AG09319 (cell line): Measurements from ENCODE around the gene SRPRB.

Source experiments
- DNase-seq: peaks from one replicate; pipeline ENCODE4 v3.0.0-alpha.2; 2010; ENCODE audit warnings: low read depth; ENCODE audit errors: extremely low read depth
- TF ChIP-seq, protein P1 (sequence below): IDR thresholded peaks from 2 replicates; pipeline ENCODE4 v1.5.1; 2011; ENCODE audit warnings: low read depth, mild to moderate bottlenecking, inconsistent platforms, low read length, moderate library complexity

Gene SRPRB

DNA sequence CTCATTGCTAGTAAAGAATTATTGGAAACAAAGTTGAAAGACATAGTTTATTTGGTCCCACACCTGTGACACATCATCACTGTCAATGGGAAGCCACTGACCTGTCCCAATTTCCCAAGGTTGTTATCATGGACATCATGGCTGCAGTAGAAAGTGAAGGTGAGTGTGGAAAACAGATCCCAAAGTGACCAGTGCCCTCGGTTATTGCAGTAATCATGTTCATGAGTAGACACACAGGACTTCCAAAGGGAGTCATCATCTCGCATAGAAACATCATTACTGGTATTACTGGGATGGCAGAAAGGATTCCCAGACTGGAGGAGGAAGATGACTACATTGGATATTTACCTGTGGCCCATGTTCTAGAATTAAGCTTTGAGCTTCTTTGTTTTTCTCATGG is 44.7 kb upstream of the SRPRB start:
- TF ChIP-seq, protein P1, sequence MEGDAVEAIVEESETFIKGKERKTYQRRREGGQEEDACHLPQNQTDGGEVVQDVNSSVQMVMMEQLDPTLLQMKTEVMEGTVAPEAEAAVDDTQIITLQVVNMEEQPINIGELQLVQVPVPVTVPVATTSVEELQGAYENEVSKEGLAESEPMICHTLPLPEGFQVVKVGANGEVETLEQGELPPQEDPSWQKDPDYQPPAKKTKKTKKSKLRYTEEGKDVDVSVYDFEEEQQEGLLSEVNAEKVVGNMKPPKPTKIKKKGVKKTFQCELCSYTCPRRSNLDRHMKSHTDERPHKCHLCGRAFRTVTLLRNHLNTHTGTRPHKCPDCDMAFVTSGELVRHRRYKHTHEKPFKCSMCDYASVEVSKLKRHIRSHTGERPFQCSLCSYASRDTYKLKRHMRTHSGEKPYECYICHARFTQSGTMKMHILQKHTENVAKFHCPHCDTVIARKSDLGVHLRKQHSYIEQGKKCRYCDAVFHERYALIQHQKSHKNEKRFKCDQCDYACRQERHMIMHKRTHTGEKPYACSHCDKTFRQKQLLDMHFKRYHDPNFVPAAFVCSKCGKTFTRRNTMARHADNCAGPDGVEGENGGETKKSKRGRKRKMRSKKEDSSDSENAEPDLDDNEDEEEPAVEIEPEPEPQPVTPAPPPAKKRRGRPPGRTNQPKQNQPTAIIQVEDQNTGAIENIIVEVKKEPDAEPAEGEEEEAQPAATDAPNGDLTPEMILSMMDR, result no peak
- DNase-seq, result no peak

DNA sequence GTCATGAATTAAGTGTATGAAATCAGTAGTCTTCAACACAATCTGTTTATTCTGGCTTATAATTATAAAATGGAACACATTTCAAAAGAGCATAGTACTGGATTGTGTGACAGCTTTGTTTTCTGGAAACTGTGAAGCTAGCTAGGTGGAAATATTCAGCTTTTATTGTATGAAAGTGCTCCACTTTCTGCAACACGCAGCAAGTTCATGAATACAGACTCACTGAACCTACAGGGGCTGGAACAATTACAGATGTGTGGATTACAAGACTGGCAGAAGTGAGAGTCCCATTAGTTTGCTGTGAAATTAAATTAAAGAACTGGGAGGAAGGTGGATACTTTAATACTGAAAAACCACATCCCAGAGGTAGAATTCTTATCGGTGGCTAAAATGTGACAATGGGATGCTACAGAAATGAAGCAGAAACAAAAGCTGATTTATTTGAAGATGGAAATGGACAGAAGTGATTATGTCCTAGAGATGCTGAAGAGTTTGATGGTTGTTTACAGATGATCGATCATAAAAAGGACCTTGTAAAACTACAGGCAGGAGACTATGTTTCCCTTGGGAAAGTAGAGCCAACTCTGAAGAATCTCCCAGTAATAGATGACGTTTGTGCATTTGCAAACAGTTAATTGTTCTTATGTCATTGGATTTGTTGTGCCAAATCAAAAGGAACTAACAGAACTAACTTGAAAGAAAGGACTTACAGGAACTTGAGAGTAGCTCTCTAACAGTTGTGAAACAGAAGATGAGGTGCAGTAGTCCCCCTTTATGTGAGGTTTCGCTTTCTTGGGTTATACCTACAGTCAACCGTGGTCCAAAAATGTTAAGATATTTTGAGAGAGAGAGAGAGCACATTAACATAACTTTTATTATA is 43.8 kb upstream of the SRPRB start:
- TF ChIP-seq, protein P1, result no peak
- no peak for DNase-seq

DNA sequence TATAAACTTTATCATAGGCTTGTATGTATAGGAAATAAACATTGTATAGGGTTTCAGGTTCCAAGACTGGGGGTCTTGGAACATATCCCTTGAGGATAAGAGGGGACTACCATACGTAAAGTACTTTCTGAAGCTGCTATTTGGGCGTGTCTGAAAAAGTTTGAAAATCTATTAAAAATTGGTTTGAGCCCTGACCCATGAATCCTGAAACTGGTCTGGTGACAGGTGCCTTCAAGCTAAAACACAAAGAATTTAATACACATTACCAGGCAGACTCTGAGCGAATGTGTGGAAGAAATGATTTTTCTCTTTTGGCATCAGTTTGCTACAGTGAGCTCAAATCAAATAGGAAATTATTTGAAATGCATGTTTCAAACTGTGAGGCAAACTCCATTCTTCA is 43.1 kb upstream of the SRPRB start:
- DNase-seq, result no peak
- TF ChIP-seq, protein P1, result no peak

DNA sequence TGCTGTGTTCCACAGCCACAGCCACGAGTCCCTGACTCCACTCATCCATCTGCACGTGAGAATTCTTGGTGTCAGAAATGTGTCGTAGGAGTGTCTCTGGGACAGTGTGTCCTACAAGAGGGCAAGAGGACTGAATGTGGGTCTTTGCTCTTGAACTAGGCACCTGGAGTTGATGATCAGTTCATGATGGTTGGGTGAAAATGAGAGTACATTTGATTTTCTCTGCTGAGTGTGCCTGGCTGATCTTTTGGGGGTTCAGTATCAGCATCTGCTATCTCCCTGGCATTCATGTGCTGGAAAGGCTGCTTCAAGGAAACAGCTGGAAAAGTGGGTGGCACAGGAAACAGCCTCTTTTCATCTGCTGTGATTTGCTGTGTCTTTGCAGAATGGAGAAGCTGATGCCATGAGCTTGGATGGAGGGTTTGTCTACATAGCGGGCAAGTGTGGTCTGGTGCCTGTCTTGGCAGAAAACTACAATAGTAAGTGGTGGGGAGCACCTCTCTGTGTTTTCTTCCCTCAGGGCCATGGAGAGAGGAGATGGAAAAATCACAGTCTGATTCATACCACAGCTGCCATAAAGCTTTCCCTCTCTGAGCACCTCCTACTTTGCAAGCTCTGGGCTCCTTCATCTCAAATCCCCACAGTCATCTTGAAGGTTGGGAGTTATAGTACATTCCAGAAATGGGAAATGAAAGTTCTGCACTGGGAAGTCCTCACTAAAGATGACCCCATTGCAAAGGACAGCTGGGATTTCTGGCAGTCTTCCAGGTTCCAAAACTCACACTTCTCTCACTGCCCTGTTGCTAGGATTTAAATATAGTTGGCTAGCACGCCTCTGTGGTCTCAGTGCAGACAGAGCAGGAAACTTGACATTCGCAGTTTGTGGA is 41.6 kb upstream of the SRPRB start:
- no peak for DNase-seq
- TF ChIP-seq, protein P1, result no peak

DNA sequence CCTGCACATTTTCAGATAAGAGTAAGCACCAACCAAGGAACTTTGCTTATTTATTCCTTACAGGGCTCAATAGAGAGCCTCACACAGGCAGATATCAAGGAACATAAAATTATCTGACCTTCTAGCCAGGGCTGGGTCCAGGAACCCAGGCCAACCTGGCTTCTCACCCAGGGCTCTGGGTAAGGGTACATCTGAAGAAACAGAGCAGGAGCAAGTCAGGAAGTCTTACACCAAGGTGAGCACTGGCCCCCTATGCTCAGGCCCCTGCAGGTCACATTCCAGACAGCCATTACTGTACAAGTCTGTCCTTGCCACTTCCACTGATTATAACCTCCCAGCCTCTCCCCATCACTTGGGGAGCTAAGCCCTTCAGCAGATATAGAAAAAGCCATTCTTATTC is 40.4 kb upstream of the SRPRB start:
- TF ChIP-seq, protein P1, result no peak
- DNase-seq, result no peak

DNA sequence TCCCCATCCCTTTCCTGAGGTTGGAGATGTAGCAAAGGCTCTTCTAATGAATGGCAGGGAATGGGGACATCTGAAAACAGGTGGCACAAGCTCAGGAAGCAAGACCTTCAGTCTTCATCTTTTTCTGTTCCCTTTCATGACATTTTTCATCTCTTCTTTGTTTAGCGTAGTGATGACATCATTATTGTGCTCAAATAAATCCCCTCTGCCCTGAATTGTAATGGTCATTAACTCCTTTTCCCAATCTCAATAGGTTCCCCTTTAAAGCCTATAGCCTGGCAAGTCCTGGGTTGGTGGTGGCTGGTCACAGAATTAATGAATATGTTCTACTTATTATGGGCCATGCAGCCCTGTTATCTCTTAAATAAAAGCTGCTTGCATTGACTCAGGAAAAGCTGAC is 38.0 kb upstream of the SRPRB start:
- TF ChIP-seq, protein P1, result no peak
- DNase-seq, result no peak

DNA sequence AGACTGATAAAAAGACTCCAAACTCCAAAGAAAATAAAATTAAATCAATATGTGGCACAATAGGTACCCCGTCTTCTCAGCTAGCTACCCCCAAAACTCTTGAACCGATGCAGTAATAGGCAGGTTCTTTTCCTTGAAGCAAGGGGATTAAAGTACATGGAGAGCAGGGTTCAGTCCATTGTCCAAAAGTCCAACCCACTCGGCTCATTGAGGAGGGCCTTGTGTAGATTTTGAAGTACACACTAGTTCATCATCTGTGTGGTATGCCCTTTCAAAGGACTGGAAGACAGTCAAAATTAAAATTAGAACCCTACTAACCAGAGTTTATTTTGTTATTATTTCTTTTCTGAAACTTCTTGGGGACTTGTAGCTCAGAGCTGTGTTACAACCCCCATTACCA is 36.1 kb upstream of the SRPRB start:
- TF ChIP-seq, protein P1, result no peak
- no peak for DNase-seq
